Mucosa of rectum (tissue), 2 donors: ENCODE measurements around the gene NLGN1.
A peak's percentile ranks its signal among the peaks of the same experiment; 100 is the strongest.
"Not testable (repeated sequence)": the region's sequence is repeated elsewhere in the genome, so short reads cannot be mapped to it uniquely, and the experiment has no call there.

Experiments used
- H3K27ac ChIP-seq, 2 donors: one replicate each; pipeline ENCODE4 v1.7.0; 2013; ENCODE audit warnings: inconsistent platforms in 2 of 2, low read depth in 2 of 2, low read length in 2 of 2
- H3K27me3 ChIP-seq, 2 donors: one replicate each; pipeline ENCODE4 v1.7.0; 2013; ENCODE audit warnings: low read length in 2 of 2; ENCODE audit not compliant: control insufficient read depth in 2 of 2, insufficient read depth in 2 of 2
- H3K36me3 ChIP-seq, 2 donors: one replicate each; pipeline ENCODE4 v1.7.0; 2013; ENCODE audit warnings: low read length in 2 of 2; ENCODE audit not compliant: control insufficient read depth in 2 of 2, insufficient read depth in 2 of 2
- H3K4me1 ChIP-seq, 2 donors: one replicate each; pipeline ENCODE4 v1.7.0; 2013; ENCODE audit warnings: low read length in 2 of 2, mild to moderate bottlenecking in 1 of 2; ENCODE audit not compliant: control insufficient read depth in 2 of 2, insufficient read depth in 2 of 2
- H3K4me3 ChIP-seq, 2 donors: one replicate each; pipeline ENCODE4 v1.7.0; 2013; ENCODE audit warnings: low read length in 2 of 2
- H3K9ac ChIP-seq, 2 donors: one replicate each; pipeline ENCODE4 v1.7.0; 2013; ENCODE audit warnings: low read length in 2 of 2, low read depth in 1 of 2, mild to moderate bottlenecking in 1 of 2
- H3K9me3 ChIP-seq, 2 donors: one replicate each; pipeline ENCODE4 v1.7.0; 2013; ENCODE audit warnings: low read length in 2 of 2; ENCODE audit not compliant: control insufficient read depth in 2 of 2
- donor health status: healthy.
- donor health status: Normal muscosa, but diverticular disease.

NLGN1 gene

DNA sequence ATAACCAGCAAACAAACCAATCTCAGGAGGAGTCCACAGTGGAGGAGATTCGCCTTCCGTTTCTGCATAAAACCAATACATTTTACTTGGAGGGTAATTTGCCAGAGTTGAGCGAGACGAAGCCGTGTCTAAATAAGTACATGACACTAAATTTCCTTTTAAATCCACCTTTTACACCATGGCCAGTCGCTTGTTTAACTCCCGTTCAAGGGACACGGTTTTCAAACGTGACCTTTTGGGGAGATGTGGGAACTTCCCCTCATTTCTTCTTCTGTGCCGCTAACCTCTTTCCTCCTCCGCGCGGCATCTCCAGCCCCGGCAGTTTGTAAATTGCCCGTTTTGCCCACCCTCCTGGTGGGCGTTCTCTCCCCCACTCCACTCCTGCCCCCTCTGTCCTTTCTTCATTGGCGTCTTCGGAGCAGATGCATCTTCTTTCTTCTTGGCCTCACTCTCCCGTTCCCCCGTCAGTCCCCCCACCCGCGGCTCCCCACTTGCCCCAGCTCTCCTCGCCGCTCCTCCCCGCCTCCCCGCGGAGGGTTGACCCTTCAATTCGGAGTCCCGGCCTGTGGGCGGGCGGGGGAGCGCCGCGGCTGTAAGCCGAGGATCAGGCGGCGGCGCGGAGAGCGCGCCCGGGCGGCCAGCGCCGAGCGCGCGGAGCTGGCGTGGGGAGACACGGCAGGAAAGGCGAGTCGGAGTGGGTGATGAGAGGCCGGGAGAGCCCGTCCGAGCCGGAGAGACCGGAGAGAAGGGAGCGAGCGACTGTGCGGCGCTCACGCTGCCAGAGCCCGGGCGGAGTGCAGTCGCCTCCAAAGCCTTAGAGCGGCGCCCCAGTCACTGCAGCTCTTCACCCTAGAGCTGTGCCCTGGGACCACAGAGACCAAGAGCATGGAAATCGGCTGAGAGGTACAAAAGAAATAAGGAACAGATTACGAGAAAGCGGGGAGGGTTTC lies at the start of gene NLGN1:
NLGN1 (plus strand) TSS at position 584 of the 950 bp plus-strand sequence.
- H3K4me1 ChIP-seq = peaks cover 6 to 15% of the 10 kb centered on the region in 2 donors
- no peaks in the 10 kb centered on the region for H3K36me3 ChIP-seq
- peak within 1 kb of the TSS; percentile 40 to 55 for H3K27ac ChIP-seq
- peak within 1 kb of the TSS; percentile 24 for H3K9ac ChIP-seq
- peaks cover 26 to 30% of the 10 kb centered on the region in 2 donors for H3K27me3 ChIP-seq
- no peaks in the 10 kb centered on the region for H3K9me3 ChIP-seq
- H3K4me3 ChIP-seq = peak within 1 kb of the TSS; percentile 61 to 76

DNA sequence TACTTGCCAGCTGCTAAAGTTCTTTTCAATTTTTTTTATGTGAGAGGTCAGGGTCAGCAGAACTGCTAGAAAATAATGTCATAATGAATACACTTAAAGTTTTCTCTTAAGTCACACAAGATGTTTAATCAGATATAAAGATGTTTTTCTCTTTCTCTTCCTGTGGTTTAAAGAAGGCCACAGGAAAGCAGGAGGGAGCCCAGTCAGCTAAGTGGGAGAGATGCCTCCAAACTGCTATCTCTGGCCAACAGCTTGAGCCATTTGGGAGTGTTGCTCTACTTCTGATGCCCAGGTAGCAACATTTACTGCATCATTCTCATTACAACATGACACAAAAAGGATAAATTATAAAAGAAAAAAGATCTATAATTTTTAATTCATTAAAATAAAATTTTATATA lies 45.7 kb upstream of the NLGN1 start:
- H3K27ac ChIP-seq = no peak overlapping the region
- no peak overlapping the region for H3K9ac ChIP-seq
- H3K36me3 ChIP-seq = no peaks in the 10 kb centered on the region
- H3K4me1 ChIP-seq = no peaks in the 10 kb centered on the region
- peaks cover 0 to 5% of the 10 kb centered on the region in 2 donors for H3K9me3 ChIP-seq
- H3K27me3 ChIP-seq = no peaks in the 10 kb centered on the region
- no peak overlapping the region for H3K4me3 ChIP-seq

- not testable (repeated sequence) for H3K9me3 ChIP-seq, H3K27ac ChIP-seq, H3K9ac ChIP-seq, H3K4me1 ChIP-seq, H3K27me3 ChIP-seq, H3K36me3 ChIP-seq, H3K4me3 ChIP-seq
These were observed 44.4 kb upstream of the NLGN1 start for GRCh38 chr3:173353137-173353536.

DNA sequence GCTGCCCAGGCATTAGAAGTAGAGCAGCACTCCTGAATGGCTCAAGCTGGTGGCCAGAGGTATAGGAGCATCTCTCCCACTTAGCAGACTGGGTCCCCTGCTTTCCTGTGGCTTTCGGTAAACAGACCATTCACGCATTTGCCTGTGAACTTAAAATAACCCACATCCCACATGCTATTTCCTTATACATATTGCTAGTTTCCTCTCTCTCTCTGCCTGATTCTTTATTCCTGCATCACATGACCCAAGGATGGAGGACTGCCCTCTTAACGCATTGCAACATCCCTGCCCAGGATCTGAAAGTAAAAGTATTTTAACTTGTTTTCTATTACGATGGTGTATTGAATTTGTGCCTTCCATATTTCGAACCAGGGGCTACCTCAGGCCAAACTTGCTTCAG lies 43.4 kb upstream of the NLGN1 start:
- Histone ChIP-seq H3K4me1 (no peaks in the 10 kb centered on the region), H3K9me3 (peaks cover 0 to 5% of the 10 kb centered on the region in 2 donors), H3K27ac (no peak overlapping the region), H3K9ac (no peak overlapping the region), H3K27me3 (no peaks in the 10 kb centered on the region), H3K4me3 (no peak overlapping the region), H3K36me3 (no peaks in the 10 kb centered on the region)

GRCh38 chr3:173371848-173372487 lies 25.6 kb upstream of the NLGN1 start:
- Histone ChIP-seq H3K4me1 (no peaks in the 10 kb centered on the region), H3K9ac (no peak overlapping the region), H3K9me3 (no peaks in the 10 kb centered on the region), H3K36me3 (no peaks in the 10 kb centered on the region), H3K4me3 (no peak overlapping the region), H3K27me3 (no peaks in the 10 kb centered on the region), H3K27ac (no peak overlapping the region)

DNA sequence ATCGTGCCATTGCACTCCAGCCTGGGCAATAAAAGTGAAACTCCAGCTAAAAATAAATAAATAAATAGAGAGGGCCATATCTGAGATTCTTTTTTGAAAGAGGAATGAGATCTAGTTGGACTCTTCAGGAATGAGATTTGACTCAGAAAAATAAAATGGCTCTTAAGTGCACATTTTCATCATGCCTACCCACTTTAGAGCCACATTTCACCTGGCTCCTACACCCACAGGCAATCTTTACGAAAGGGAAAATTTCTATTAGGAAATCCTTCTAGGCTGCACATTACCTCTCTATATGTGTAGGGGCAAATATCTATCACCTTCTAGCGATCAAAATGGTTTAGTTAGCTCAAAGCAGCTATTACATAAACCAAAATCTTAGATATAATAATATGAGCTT lies 16.9 kb upstream of the NLGN1 start:
- Histone ChIP-seq H3K27me3 (no peaks in the 10 kb centered on the region), H3K4me3 (no peak overlapping the region), H3K9me3 (no peaks in the 10 kb centered on the region), H3K9ac (no peak overlapping the region), H3K36me3 (no peaks in the 10 kb centered on the region), H3K27ac (no peak overlapping the region), H3K4me1 (no peaks in the 10 kb centered on the region)

- H3K9ac ChIP-seq, H3K4me3 ChIP-seq, H3K4me1 ChIP-seq, H3K9me3 ChIP-seq, H3K27me3 ChIP-seq, H3K36me3 ChIP-seq, H3K27ac ChIP-seq: not testable (repeated sequence)
These were observed 15.6 kb upstream of the NLGN1 start for GRCh38 chr3:173381936-173382335.

- Histone ChIP-seq H3K36me3 (no peaks in the 10 kb centered on the region), H3K4me3 (peak overlapping the region; percentile 61 to 76), H3K4me1 (peaks cover 6 to 15% of the 10 kb centered on the region in 2 donors), H3K9me3 (no peaks in the 10 kb centered on the region), H3K27me3 (peaks cover 23 to 26% of the 10 kb centered on the region in 2 donors), H3K27ac (peak overlapping the region; percentile 61 to 68), H3K9ac (peak overlapping the region; percentile 20 to 48)
These were observed 2.5 kb upstream of the NLGN1 start for GRCh38 chr3:173395073-173395411.

DNA sequence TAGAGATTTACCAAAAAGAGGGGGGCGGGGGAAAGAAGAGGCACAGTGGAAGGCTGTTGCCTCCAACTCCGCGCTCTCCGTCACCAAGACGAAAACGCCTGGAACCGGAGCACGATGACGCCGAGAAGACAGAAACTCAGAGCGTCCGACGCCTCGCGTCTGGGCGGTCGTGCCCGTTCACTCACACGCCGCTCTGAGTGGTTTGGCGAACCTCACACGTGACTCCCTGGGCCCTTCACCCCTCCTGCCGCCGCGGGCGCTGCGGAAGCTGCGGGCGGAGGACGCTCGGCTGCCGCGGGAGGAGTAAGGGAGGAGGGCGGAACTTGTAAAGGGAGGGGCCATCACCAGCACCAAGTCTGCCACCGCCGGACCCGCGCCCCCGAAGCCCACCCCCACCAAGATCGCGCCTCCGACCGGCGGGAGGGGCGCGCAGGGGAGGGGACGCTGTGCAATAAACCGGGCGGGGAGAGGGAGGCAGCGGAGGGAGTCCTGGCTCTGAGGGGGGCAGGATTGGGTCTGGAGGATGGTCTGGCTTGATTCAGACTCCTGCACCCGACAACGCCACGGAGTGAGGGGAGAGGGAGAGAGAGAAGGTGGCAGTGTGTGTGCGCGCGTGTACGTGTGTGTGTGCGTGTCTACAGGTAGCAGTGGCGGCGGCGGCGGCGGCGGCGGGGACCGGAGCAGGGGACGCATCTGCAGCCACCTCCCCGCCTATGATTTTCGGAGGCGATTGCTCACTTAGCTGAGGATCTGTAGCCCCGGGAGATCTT lies 1.9 kb upstream of the NLGN1 start:
- Histone ChIP-seq H3K9me3 (no peaks in the 10 kb centered on the region), H3K4me3 (peak overlapping the region; percentile 61 to 76), H3K4me1 (peaks cover 6 to 15% of the 10 kb centered on the region in 2 donors), H3K27ac (peak overlapping the region; percentile 61 to 68), H3K9ac (peak overlapping the region in 1 of 2 donors; percentile 48), H3K36me3 (no peaks in the 10 kb centered on the region), H3K27me3 (peaks cover 26% of the 10 kb centered on the region in 2 donors)
